T-helper 1 cell (primary cell): ENCODE measurements around the gene SPTAN1.
"Not testable (repeated sequence)": the region's sequence is repeated elsewhere in the genome, so short reads cannot be mapped to it uniquely, and the experiment has no call there.

Source experiments
- DNase-seq, 5 donors: peaks; one replicate each; pipeline ENCODE4 v3.0.0-alpha.2; 2012 to 2020

Gene SPTAN1

GRCh38 chr9:128634111-128634510 is 81.7 kb downstream of the SPTAN1 start:
- no peak for DNase-seq

GRCh38 chr9:128634651-128635262 is 82.4 kb downstream of the SPTAN1 start:
- no peak for DNase-seq

- DNase-seq, result no peak
Measured at GRCh38 chr9:128635266-128636023, 83.1 kb downstream of the SPTAN1 start.

GRCh38 chr9:128636024-128636390 is 83.6 kb downstream of the SPTAN1 start:
- no peak for DNase-seq

- DNase-seq, result no peak
Measured at GRCh38 chr9:128636556-128637530, 84.5 kb downstream of the SPTAN1 start.

GRCh38 chr9:128637656-128638055 is 85.3 kb downstream of the SPTAN1 start:
- DNase-seq, result no peak

- no peak for DNase-seq
Measured at GRCh38 chr9:128638580-128638979, 86.2 kb downstream of the SPTAN1 start.

- no peak for DNase-seq
Measured at GRCh38 chr9:128640603-128641002, 88.2 kb downstream of the SPTAN1 start.

- DNase-seq, result no peak
Measured at GRCh38 chr9:128642675-128643245, 90.4 kb downstream of the SPTAN1 start.

- no peak for DNase-seq
Measured at GRCh38 chr9:128643519-128644300, 91.3 kb downstream of the SPTAN1 start.

GRCh38 chr9:128648206-128648605 is 95.8 kb downstream of the SPTAN1 start:
- DNase-seq, result peak; percentile 33 to 66 (median 56)

- no peak for DNase-seq
Measured at GRCh38 chr9:128651798-128652197, 99.4 kb downstream of the SPTAN1 start.

- DNase-seq, result no peak
Measured at GRCh38 chr9:128653908-128654307, 101.5 kb downstream of the SPTAN1 start.

- no peak for DNase-seq
Measured at GRCh38 chr9:128654481-128654880, 102.1 kb downstream of the SPTAN1 start.

GRCh38 chr9:128656416-128657343 is 104.3 kb downstream of the SPTAN1 start, which contains the start of gene DYNC2I2:
DYNC2I2 (minus strand) TSS chr9:128656847; CDS start chr9:128656726, 121 bp downstream.
- DNase-seq, result peak; percentile 92 to 97 (median 95)

GRCh38 chr9:128657344-128657704 is 104.9 kb downstream of the SPTAN1 start:
- DNase-seq, result no peak

- no peak for DNase-seq
Measured at GRCh38 chr9:128657796-128658195, 105.4 kb downstream of the SPTAN1 start.

GRCh38 chr9:128666481-128666941 is 114.1 kb downstream of the SPTAN1 start:
- DNase-seq, result not testable (repeated sequence)

GRCh38 chr9:128669786-128670185 is 117.4 kb downstream of the SPTAN1 start:
- no peak for DNase-seq

GRCh38 chr9:128675382-128675781 is 123.0 kb downstream of the SPTAN1 start:
- no peak for DNase-seq

- no peak for DNase-seq
Measured at GRCh38 chr9:128677794-128678193, 125.4 kb downstream of the SPTAN1 start.
